WTC11 (cell line): ENCODE measurements around the gene BFSP1. TPM values are rescaled to one million over a fixed set of nuclear protein-coding genes. Genes with fewer than 3 reads are reported as not detected.

Source experiments
- ATAC-seq: fragments of 200-7000 bp; cut with Tn5 transposase; 2 replicates; pipeline ENCODE4 v1.10.0; 2021; ENCODE audit warnings: mild to moderate bottlenecking, moderate library complexity
- CTCF ChIA-PET: fragments of 300-600 bp; sonication (Branson Sonifier 250); formaldehyde crosslinking; loops from one replicate; lab custom pipeline; 2021; ENCODE audit warnings: antibody characterized with exemption; lab: Charles Lee
- POLR2A ChIA-PET: fragments of 350-600 bp; sonication (Branson Sonifier 250); formaldehyde crosslinking; loops from one replicate; lab custom pipeline; 2021; ENCODE audit warnings: antibody characterized with exemption; lab: Charles Lee
- DNase-seq: peaks from one replicate; pipeline ENCODE4 v3.0.0; 2021; ENCODE audit warnings: low spot score
- H3K27ac Mint-ChIP-seq: 2 replicates; pipeline ENCODE4 v1.8.0; 2021; ENCODE audit warnings: mixed read lengths
- H3K27me3 Mint-ChIP-seq: 2 replicates; pipeline ENCODE4 v1.8.0; 2021; ENCODE audit warnings: low read depth, mild to moderate bottlenecking, moderate library complexity, mixed read lengths
- H3K36me3 Mint-ChIP-seq: 2 replicates; pipeline ENCODE4 v1.8.0; 2021; ENCODE audit warnings: mixed read lengths
- H3K4me1 Mint-ChIP-seq: 2 replicates; pipeline ENCODE4 v1.8.0; 2022; ENCODE audit warnings: mixed read lengths
- H3K4me3 Mint-ChIP-seq: 2 replicates; pipeline ENCODE4 v1.8.0; 2021; ENCODE audit warnings: mild to moderate bottlenecking, moderate library complexity, mixed read lengths
- H3K9me3 Mint-ChIP-seq: 2 replicates; pipeline ENCODE4 v1.8.0; 2021; ENCODE audit warnings: mixed read lengths
- ARID4B ChIP-seq: sonication (generic); formaldehyde crosslinking; IDR thresholded peaks from 2 replicates; pipeline ENCODE4 v1.8.0; 2023; ENCODE audit warnings: missing genetic modification reagents, mild to moderate bottlenecking, borderline replicate concordance
- CREM ChIP-seq: sonication (generic); formaldehyde crosslinking; IDR thresholded peaks from 2 replicates; pipeline ENCODE4 v1.8.1; 2022; ENCODE audit warnings: mild to moderate bottlenecking, missing genetic modification reagents, moderate library complexity
- E2F1 ChIP-seq: sonication (generic); formaldehyde crosslinking; IDR thresholded peaks from 2 replicates; pipeline ENCODE4 v1.8.0; 2022; ENCODE audit warnings: mild to moderate bottlenecking, missing genetic modification reagents
- ERG ChIP-seq: fragments of 250-450 bp; sonication (Bioruptor Pico); IDR thresholded peaks from 2 replicates; pipeline ENCODE4 v1.8.0; 2021; ENCODE audit warnings: mild to moderate bottlenecking
- ESRRA ChIP-seq: sonication (generic); formaldehyde crosslinking; IDR thresholded peaks from 2 replicates; pipeline ENCODE4 v1.8.1; 2022; ENCODE audit warnings: mild to moderate bottlenecking, missing genetic modification reagents, borderline replicate concordance
- ETV6 ChIP-seq: sonication (generic); formaldehyde crosslinking; IDR thresholded peaks from 2 replicates; pipeline ENCODE4 v1.8.1; 2022; ENCODE audit warnings: mild to moderate bottlenecking, missing genetic modification reagents
- FOXK1 ChIP-seq: sonication (generic); formaldehyde crosslinking; IDR thresholded peaks from 2 replicates; pipeline ENCODE4 v1.8.0; 2022; ENCODE audit warnings: mild to moderate bottlenecking, moderate library complexity, missing genetic modification reagents
- IRF2 ChIP-seq: sonication (generic); formaldehyde crosslinking; IDR thresholded peaks from 2 replicates; pipeline ENCODE4 v1.8.0; 2022; ENCODE audit warnings: low read depth, missing genetic modification reagents, borderline replicate concordance
- JAZF1 ChIP-seq: fragments of 250-450 bp; sonication (Bioruptor Pico); IDR thresholded peaks from 2 replicates; pipeline ENCODE4 v1.9.0; 2021; ENCODE audit warnings: moderate library complexity, mild to moderate bottlenecking, inconsistent platforms
- MAX ChIP-seq: sonication (generic); formaldehyde crosslinking; IDR thresholded peaks from 2 replicates; pipeline ENCODE4 v1.8.0; 2022; ENCODE audit warnings: mild to moderate bottlenecking, missing genetic modification reagents
- MLX ChIP-seq: sonication (generic); formaldehyde crosslinking; IDR thresholded peaks from 2 replicates; pipeline ENCODE4 v1.8.1; 2023; ENCODE audit warnings: mild to moderate bottlenecking, missing genetic modification reagents, moderate library complexity
- NFE2L1 ChIP-seq: sonication (generic); formaldehyde crosslinking; IDR thresholded peaks from 2 replicates; pipeline ENCODE4 v1.8.1; 2023; ENCODE audit warnings: missing genetic modification reagents
- NR1H2 ChIP-seq: sonication (generic); formaldehyde crosslinking; IDR thresholded peaks from 2 replicates; pipeline ENCODE4 v1.9.0; 2021; ENCODE audit warnings: mild to moderate bottlenecking, moderate library complexity, missing genetic modification reagents
- OVOL2 ChIP-seq: fragments of 250-450 bp; sonication (Bioruptor Pico); IDR thresholded peaks from 2 replicates; pipeline ENCODE4 v1.9.0; 2021; ENCODE audit warnings: mild to moderate bottlenecking, borderline replicate concordance
- RORB ChIP-seq: fragments of 250-450 bp; sonication (Bioruptor Pico); IDR thresholded peaks from 2 replicates; pipeline ENCODE4 v1.9.0; 2021; ENCODE audit warnings: mild to moderate bottlenecking
- SMAD3 ChIP-seq: sonication (generic); formaldehyde crosslinking; IDR thresholded peaks from 2 replicates; pipeline ENCODE4 v1.8.0; 2022; ENCODE audit warnings: missing genetic modification reagents, mild to moderate bottlenecking, borderline replicate concordance
- ZBTB21 ChIP-seq: sonication (generic); formaldehyde crosslinking; IDR thresholded peaks from 2 replicates; pipeline ENCODE4 v1.8.1; 2023; ENCODE audit warnings: mild to moderate bottlenecking, missing genetic modification reagents, borderline replicate concordance
- ZNF219 ChIP-seq: sonication (generic); formaldehyde crosslinking; IDR thresholded peaks from 2 replicates; pipeline ENCODE4 v1.8.0; 2023; ENCODE audit warnings: missing genetic modification reagents, mild to moderate bottlenecking, borderline replicate concordance
- ZNF232 ChIP-seq: sonication (generic); formaldehyde crosslinking; IDR thresholded peaks from 2 replicates; pipeline ENCODE4 v1.8.0; 2022; ENCODE audit warnings: mild to moderate bottlenecking, missing genetic modification reagents
- ZNF396 ChIP-seq: fragments of 250-450 bp; sonication (Bioruptor Pico); IDR thresholded peaks from 2 replicates; pipeline ENCODE4 v1.8.0; 2021; ENCODE audit warnings: mild to moderate bottlenecking, moderate library complexity, borderline replicate concordance
- ZNF425 ChIP-seq: fragments of 250-450 bp; sonication (Bioruptor Pico); conservative IDR thresholded peaks from 2 replicates; pipeline ENCODE4 v1.9.0; 2021; ENCODE audit warnings: mild to moderate bottlenecking
- ZSCAN18 ChIP-seq: fragments of 250-450 bp; sonication (Bioruptor Pico); IDR thresholded peaks from 2 replicates; pipeline ENCODE4 v2.1.2; 2022; ENCODE audit warnings: mild to moderate bottlenecking, moderate library complexity
- total RNA-seq: library from RNA; stranded (reverse); gene quantifications from 3 replicates; pipeline ENCODE4 v1.2.3, GENCODE V29; 2021

Gene BFSP1
- total RNA-seq, 1 experiment from 2014 or later: 3.0 TPM

GRCh38 chr20:17457079-17457478 is 74.1 kb downstream of the BFSP1 start (continued):
- TF ChIP-seq ARID4B (CRISPR knock-in tag) (no peak), SMAD3 (CRISPR knock-in tag) (no peak), NFE2L1 (no peak), ERG (no peak), ZNF232 (CRISPR knock-in tag) (no peak), ZNF219 (no peak), OVOL2 (no peak), ZNF425 (CRISPR knock-in tag) (no peak)

GRCh38 chr20:17456279-17456678 is 74.9 kb downstream of the BFSP1 start:
- TF ChIP-seq ZSCAN18 (CRISPR knock-in tag): no peak
- TF ChIP-seq ESRRA (CRISPR knock-in tag): no peak
- no peak for TF ChIP-seq NR1H2 (CRISPR knock-in tag)
- no peak for TF ChIP-seq FOXK1 (CRISPR knock-in tag)
- TF ChIP-seq RORB (CRISPR knock-in tag): no peak
- TF ChIP-seq IRF2 (CRISPR knock-in tag): no peak
- no peak for TF ChIP-seq ZNF396
- no peak for TF ChIP-seq OVOL2
- no peaks in the 10 kb centered on the region for H3K4me1 Mint-ChIP-seq
- no peaks in the 10 kb centered on the region; the same call in 1 of the 2 replicates for H3K36me3 Mint-ChIP-seq
- DNase-seq (no peak), ATAC-seq (no peak)
- no peak overlapping the region for H3K27ac Mint-ChIP-seq
- POLR2A ChIA-PET: no interaction called here
- H3K9me3 Mint-ChIP-seq: peaks cover 16% of the 10 kb centered on the region
- H3K4me3 Mint-ChIP-seq: no peak overlapping the region
- H3K27me3 Mint-ChIP-seq: no peaks in the 10 kb centered on the region
- CTCF ChIA-PET: interaction anchor here (1.6 kb wide), 1 partner anchor 635 kb away, joined by 3 read pairs; no protein-coding TSS in a partner anchor

- Mint-ChIP-seq H3K27me3 (no peaks in the 10 kb centered on the region), H3K4me1 (no peaks in the 10 kb centered on the region), H3K9me3 (0 out of 2 replicates have a peak, but pooled peaks cover 6% of the 10 kb centered on the region), H3K36me3 (no peaks in the 10 kb centered on the region), H3K4me3 (no peak overlapping the region), H3K27ac (no peak overlapping the region)
- ChIA-PET CTCF (interaction anchor here (1.2 kb wide), 1 partner anchor 11 kb away, joined by 3 read pairs; no protein-coding TSS in a partner anchor), POLR2A (interaction anchor here (0.5 kb wide), 1 partner anchor 46 kb away, joined by 4 read pairs; no protein-coding TSS in a partner anchor)
- ATAC-seq: no peak
- DNase-seq: no peak
- no peak for TF ChIP-seq MLX (CRISPR knock-in tag)
- TF ChIP-seq ETV6: no peak
- TF ChIP-seq JAZF1 (CRISPR knock-in tag): no peak
- TF ChIP-seq ERG: no peak
- no peak for TF ChIP-seq ZBTB21 (CRISPR knock-in tag)
- TF ChIP-seq CREM (CRISPR knock-in tag): no peak
- no peak for TF ChIP-seq E2F1 (CRISPR knock-in tag)
- no peak for TF ChIP-seq MAX
These were observed 77.6 kb downstream of the BFSP1 start for GRCh38 chr20:17453592-17453991.
